K562 (cell line): ENCODE measurements around the gene CACNA2D4. TPM values are rescaled to one million over a fixed set of nuclear protein-coding genes. Genes with fewer than 3 reads are reported as not detected.

Experiments used
- ATAC-seq: fragments of 200-7000 bp; cut with Tn5 transposase; 3 replicates; pipeline ENCODE4 v1.9.1; 2020; ENCODE audit warnings: moderate library complexity
- BruUV-seq: library from RNA; stranded (reverse); fragments of 400-500 nt; replicated peaks from 2 replicates; lab custom pipeline; 2021; lab: Mats Ljungman, UMichigan
- CTCF ChIA-PET: fragments of 300-600 bp; formaldehyde crosslinking; extraction: SDS; loops from one replicate; lab custom pipeline; 2021; ENCODE audit warnings: low intra/inter-chr PET ratio; lab: Yijun Ruan, JAX
- POLR2A ChIA-PET: fragments of 300-600, 350-650 bp; sonication (Branson Sonifier 250); formaldehyde crosslinking; extraction: SDS; loops from one replicate; lab custom pipeline; 2021; ENCODE audit warnings: antibody characterized with exemption, inconsistent platforms; lab: Yijun Ruan, JAX
- DNase-seq, 4 experiments: peaks; one replicate each; pipeline versions ENCODE4 v3.0.0 to v3.0.0-alpha.2; 2011 to 2018; ENCODE audit warnings: low spot score in 3 of 4, mixed read lengths in 3 of 4; ENCODE audit errors: extremely low read depth in 1 of 4
- FAIRE-seq: peaks from 2 replicates; lab custom pipeline; 2011; peaks lifted over from hg19 to GRCh38; lab: Jason Lieb, UNC
- H2AFZ ChIP-seq: 2 replicates; pipeline ENCODE4 v1.6.0; 2011; ENCODE audit warnings: low read depth, low read length, control low read depth, inconsistent platforms
- H3K27ac ChIP-seq: fragments of 200-600 bp; 3 replicates; pipeline ENCODE4 v1.8.0; 2011; ENCODE audit warnings: low read depth, mild to moderate bottlenecking, control low read depth, inconsistent platforms, low read length, moderate library complexity, mixed read lengths; ENCODE audit errors: extremely low read depth
- H3K27me3 ChIP-seq, 2 experiments: fragments of 300-600 bp in 1 of 2; 2 replicates in 1 of 2; 3 replicates in 1 of 2; pipeline versions ENCODE4 v1.6.0 to v1.8.0; 2011; ENCODE audit warnings: inconsistent platforms in 2 of 2, low read length in 2 of 2, mild to moderate bottlenecking in 1 of 2, mixed read lengths in 1 of 2, moderate library complexity in 1 of 2; ENCODE audit not compliant: control insufficient read depth in 2 of 2, insufficient read depth in 2 of 2
- H3K36me3 ChIP-seq: fragments of 300-600 bp; 3 replicates; pipeline ENCODE4 v1.8.0; 2011; ENCODE audit warnings: mild to moderate bottlenecking, low read length, inconsistent platforms; ENCODE audit not compliant: control insufficient read depth, insufficient read depth
- H3K4me1 ChIP-seq, 2 experiments: fragments of 200-600 bp in 1 of 2; replicated peaks in 1 of 2; 2 replicates in 1 of 2; 3 replicates in 1 of 2; pipeline versions ENCODE4 v1.5.1 to v1.8.0; 2011; ENCODE audit warnings: inconsistent platforms in 2 of 2, low read length in 2 of 2, mild to moderate bottlenecking in 1 of 2, mixed read lengths in 1 of 2, moderate library complexity in 1 of 2; ENCODE audit not compliant: control insufficient read depth in 2 of 2, insufficient read depth in 2 of 2
- H3K4me2 ChIP-seq: 2 replicates; pipeline ENCODE4 v1.6.1; 2011; ENCODE audit warnings: low read length, control low read depth, inconsistent platforms, mixed read lengths; ENCODE audit not compliant: insufficient read depth
- H3K4me3 ChIP-seq: fragments of 200-600 bp; sonication (generic), shearing (Covaris generic); 2 replicates; pipeline ENCODE4 v1.5.1; 2016; ENCODE audit warnings: control low read depth, inconsistent platforms
- H3K79me2 ChIP-seq: fragments of 200-600 bp; 3 replicates; pipeline ENCODE4 v1.8.0; 2011; ENCODE audit warnings: low read length, inconsistent platforms; ENCODE audit not compliant: control insufficient read depth, insufficient read depth
- H3K9ac ChIP-seq, 2 experiments: 2 replicates each; pipeline versions ENCODE4 v1.6.0 to v1.6.1; 2011; ENCODE audit warnings: low read depth in 2 of 2, low read length in 2 of 2, control low read depth in 1 of 2, inconsistent platforms in 1 of 2, mild to moderate bottlenecking in 1 of 2, mixed read lengths in 1 of 2; ENCODE audit not compliant: insufficient read depth in 1 of 2
- H3K9me1 ChIP-seq: one replicate; pipeline ENCODE4 v1.6.0; 2011; ENCODE audit warnings: inconsistent platforms, mild to moderate bottlenecking, low read length, moderate library complexity; ENCODE audit not compliant: control insufficient read depth, insufficient read depth
- H3K9me3 ChIP-seq: replicated peaks from 2 replicates; pipeline ENCODE4 v1.5.1; 2011; ENCODE audit warnings: low read depth, low read length, inconsistent platforms; ENCODE audit not compliant: control insufficient read depth, insufficient read depth
- H4K20me1 ChIP-seq: replicated peaks from 2 replicates; pipeline ENCODE4 v1.6.1; 2011; ENCODE audit warnings: low read length, inconsistent platforms, mixed read lengths; ENCODE audit not compliant: control insufficient read depth, insufficient read depth
- BCL6 ChIP-seq: fragments of 250-450 bp; sonication (Bioruptor Pico); IDR thresholded peaks from 2 replicates; pipeline ENCODE4 v1.4.0; 2020
- CTCFL ChIP-seq: IDR thresholded peaks from 2 replicates; pipeline ENCODE4 v1.6.1; 2011; ENCODE audit warnings: borderline replicate concordance, low read depth, mild to moderate bottlenecking, moderate library complexity, low read length; ENCODE audit not compliant: insufficient read depth, poor library complexity, severe bottlenecking
- DPF2 ChIP-seq: fragments of 450-650 bp; IDR thresholded peaks from 2 replicates; pipeline ENCODE4 v1.6.1; 2016
- HDAC3 ChIP-seq: fragments of 450-650 bp; IDR thresholded peaks from 2 replicates; pipeline ENCODE4 v1.6.1; 2018; ENCODE audit warnings: borderline replicate concordance, mild to moderate bottlenecking, moderate library complexity; ENCODE audit not compliant: partially characterized antibody
- HNRNPUL1 ChIP-seq: fragments of 200-400 bp; formaldehyde crosslinking; IDR thresholded peaks from 2 replicates; pipeline ENCODE4 v1.6.1; 2017; ENCODE audit warnings: low read length
- KDM4B ChIP-seq, 2 experiments: fragments of 450-650 bp in 1 of 2; sonication (generic) in 1 of 2; IDR thresholded peaks; 2 replicates each; pipeline ENCODE4 v1.6.1; 2016 to 2017; ENCODE audit warnings: borderline replicate concordance in 2 of 2, antibody characterized with exemption in 1 of 2, low read depth in 1 of 2, mild to moderate bottlenecking in 1 of 2
- MYBL2 ChIP-seq, 2 experiments: fragments of 450-650 bp in 1 of 2; sonication (generic) in 1 of 2; formaldehyde crosslinking in 1 of 2; IDR thresholded peaks; 2 replicates each; pipeline versions ENCODE4 v1.6.1 to v1.8.1; 2017 to 2022; ENCODE audit warnings: borderline replicate concordance in 1 of 2, inconsistent platforms in 1 of 2, low read depth in 1 of 2, mild to moderate bottlenecking in 1 of 2, missing genetic modification reagents in 1 of 2, moderate library complexity in 1 of 2
- TRIM28 ChIP-seq: fragments of 450-650 bp; IDR thresholded peaks from 2 replicates; pipeline ENCODE4 v1.6.1; 2017
- ZNF239 ChIP-seq: fragments of 250-450 bp; sonication (Bioruptor Pico); IDR thresholded peaks from 2 replicates; pipeline ENCODE4 v1.4.0; 2020; ENCODE audit warnings: mild to moderate bottlenecking
- ZNF644 ChIP-seq: fragments of 200-800 bp; sonication (Bioruptor generic); IDR thresholded peaks from 2 replicates; pipeline ENCODE4 v1.6.1; 2016; ENCODE audit warnings: low read depth, missing genetic modification characterization, missing compliant biosample characterization
- ZNF830 ChIP-seq: fragments of 250-450 bp; sonication (Bioruptor Pico); IDR thresholded peaks from 2 replicates; pipeline ENCODE4 v1.5.0; 2021; ENCODE audit warnings: mild to moderate bottlenecking
- WGBS: fragments of 100-300 bp; shearing (Covaris generic); methylation state at CpG from one replicate; pipeline ENCODE4 v1.1.6; 2016; ENCODE audit warnings: low coverage, mixed read lengths; ENCODE audit not compliant: insufficient coverage; ENCODE audit errors: missing lambda C conversion rate; 5-methylcytosine and 5-hydroxymethylcytosine counted together
- in situ Hi-C: fragments of 300-500 bp; cut with MboI; formaldehyde crosslinking; loops from 4 replicates; pipeline ENCODE4 v1.15.0; 2018; ENCODE audit warnings: inconsistent platforms, mixed read lengths
- intact Hi-C: fragments of 100-400 bp; cut with micrococcal nuclease; formaldehyde crosslinking; loops from 2 replicates; pipeline ENCODE4 v1.14.2; 2022
- polyA plus RNA-seq, 8 experiments: library from polyadenylated mRNA; depleted of rRNA in 4 of 8; stranded (reverse) in 5 of 8; unstranded in 3 of 8; fragments of >200 nt; fragmentation: Nextera tagmentation in 2 of 8; fragmentation: Illumina TruSeq in 1 of 8; extraction: Ambion mirVana in 2 of 8; extraction: Trizol in 1 of 8; gene quantifications; 2 replicates each; pipeline versions ENCODE4 v1.2.1 to v1.2.3, GENCODE V29; 2011 to 2014; ENCODE audit warnings: inconsistent platforms in 1 of 8, missing spikeins in 1 of 8
- total RNA-seq, 7 experiments: library from RNA; depleted of rRNA in 6 of 7; stranded (reverse); fragments of >200 nt in 6 of 7; fragmentation: Illumina TruSeq in 2 of 7; extraction: Trizol in 2 of 7; gene quantifications; 2 replicates each; pipeline versions ENCODE4 v1.2.1 to v1.2.3, GENCODE V29; 2011 to 2021; ENCODE audit warnings: low replicate concordance in 1 of 7
- TF ChIP-seq, protein P1 (sequence below): fragments of 200-800 bp; sonication (Bioruptor generic); IDR thresholded peaks from 2 replicates; pipeline ENCODE4 v1.6.1; 2017; ENCODE audit warnings: missing genetic modification characterization, missing compliant biosample characterization

Gene CACNA2D4
- total and polyA plus RNA-seq, 9 of the 15 experiments (the other 6 are each of a cell fraction or from before 2014, with no cell fraction given), result 0.04 to 0.69 (median 0.40) TPM; not detected in 3

GRCh38 chr12:1881936-1882335 lies 36.5 kb downstream of the CACNA2D4 start:
- no peaks in the 10 kb centered on the region for H3K36me3 ChIP-seq
- no peak overlapping the region for H3K4me3 ChIP-seq
- in situ Hi-C loops, result no loop called here
- H3K27ac ChIP-seq, result no peak overlapping the region
- no peak overlapping the region for H2AFZ ChIP-seq
- H3K9ac ChIP-seq, result no peak overlapping the region
- no peaks in the 10 kb centered on the region for H3K9me3 ChIP-seq
- H4K20me1 ChIP-seq, result no peaks in the 10 kb centered on the region
- H3K4me2 ChIP-seq, result no peak overlapping the region
- no peaks in the 10 kb centered on the region for H3K79me2 ChIP-seq
- peaks cover 0 to 35% of the 10 kb centered on the region in 2 experiments; a peak in 3 of 5 replicates for H3K27me3 ChIP-seq
- TF ChIP-seq DPF2, result no peak
- no peak for TF ChIP-seq MYBL2 (IDR thresholded peaks at IDR 0.05; ENCODE audit: low read depth)
- TF ChIP-seq MYBL2 (CRISPR knock-in tag; IDR thresholded peaks at IDR 0.05; ENCODE audit: borderline replicate concordance), result no peak
- TF ChIP-seq ZNF239 (CRISPR knock-in tag), result no peak
- DNase-seq (no peak), FAIRE-seq (no peak), ATAC-seq (no peak)
- H3K9me1 ChIP-seq, result no peaks in the 10 kb centered on the region
- ChIA-PET CTCF (no interaction called here), POLR2A (interaction anchor here (0.6 to 1.6 kb wide), 2 partner anchors 12 to 17 kb away, joined by 3 to 5 read pairs; no protein-coding TSS in a partner anchor)
- no TSS peak for BruUV-seq
- intact Hi-C loops, result no loop called here
- peaks cover 8 to 12% of the 10 kb centered on the region in 2 experiments; a peak in 4 of 5 replicates for H3K4me1 ChIP-seq
- WGBS, result 3% methylated on average over 3 of the region's 3 CpGs

- no peak for DNase-seq
- TF ChIP-seq, protein P1, sequence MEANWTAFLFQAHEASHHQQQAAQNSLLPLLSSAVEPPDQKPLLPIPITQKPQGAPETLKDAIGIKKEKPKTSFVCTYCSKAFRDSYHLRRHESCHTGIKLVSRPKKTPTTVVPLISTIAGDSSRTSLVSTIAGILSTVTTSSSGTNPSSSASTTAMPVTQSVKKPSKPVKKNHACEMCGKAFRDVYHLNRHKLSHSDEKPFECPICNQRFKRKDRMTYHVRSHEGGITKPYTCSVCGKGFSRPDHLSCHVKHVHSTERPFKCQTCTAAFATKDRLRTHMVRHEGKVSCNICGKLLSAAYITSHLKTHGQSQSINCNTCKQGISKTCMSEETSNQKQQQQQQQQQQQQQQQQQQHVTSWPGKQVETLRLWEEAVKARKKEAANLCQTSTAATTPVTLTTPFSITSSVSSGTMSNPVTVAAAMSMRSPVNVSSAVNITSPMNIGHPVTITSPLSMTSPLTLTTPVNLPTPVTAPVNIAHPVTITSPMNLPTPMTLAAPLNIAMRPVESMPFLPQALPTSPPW (CRISPR knock-in tag), result no peak
- TF ChIP-seq HDAC3 (no peak), TRIM28 (no peak), KDM4B (IDR thresholded peaks at IDR 0.05; ENCODE audit: borderline replicate concordance in 2 of 2, low read depth in 1 of 2) (no peak), HNRNPUL1 (no peak), ZNF830 (no peak), BCL6 (CRISPR knock-in tag) (no peak), CTCFL (no peak), ZNF644 (tag) (no peak)
These were observed 37.2 kb downstream of the CACNA2D4 start for GRCh38 chr12:1881301-1881700.

More at GRCh38 chr12:1881301-1881700, 37.2 kb downstream of the CACNA2D4 start:
- H3K9me1 ChIP-seq, result no peaks in the 10 kb centered on the region
- H3K4me2 ChIP-seq, result no peak overlapping the region
- peaks cover 8 to 12% of the 10 kb centered on the region in 2 experiments; a peak in 4 of 5 replicates for H3K4me1 ChIP-seq
- intact Hi-C loops (no loop called here), in situ Hi-C loops (no loop called here)
- no peaks in the 10 kb centered on the region for H3K79me2 ChIP-seq
- no peak overlapping the region for H3K4me3 ChIP-seq
- no peak for ATAC-seq
- H4K20me1 ChIP-seq, result no peaks in the 10 kb centered on the region
- H3K9me3 ChIP-seq, result no peaks in the 10 kb centered on the region
- 24% methylated on average over 8 of the region's 8 CpGs for WGBS
- POLR2A ChIA-PET, result interaction anchor here (0.7 to 1.6 kb wide), 2 partner anchors 12 to 44 kb away, joined by 3 to 5 read pairs; no protein-coding TSS in a partner anchor
- no peak for FAIRE-seq
- no peak overlapping the region for H3K27ac ChIP-seq
- CTCF ChIA-PET, result no interaction called here
- no peak overlapping the region for H3K9ac ChIP-seq
- BruUV-seq, result no TSS peak
- peaks cover 0 to 33% of the 10 kb centered on the region in 2 experiments; a peak in 3 of 5 replicates for H3K27me3 ChIP-seq
- H2AFZ ChIP-seq, result no peak overlapping the region
- no peaks in the 10 kb centered on the region for H3K36me3 ChIP-seq
